Vagina (tissue), 2 donors: Measurements from ENCODE around the gene TMEM236.

Experiments used
- POLR2A ChIP-seq, 2 donors: fragments of 450-650 bp; IDR thresholded peaks; one replicate each; pipeline ENCODE4 v1.6.1; 2017; ENCODE audit warnings: antibody characterized with exemption in 2 of 2, mild to moderate bottlenecking in 2 of 2, moderate library complexity in 2 of 2
- POLR2AphosphoS5 ChIP-seq, 2 donors: sonication (generic); formaldehyde crosslinking; IDR thresholded peaks; one replicate each; pipeline ENCODE4 v1.9.0; 2017; ENCODE audit warnings: antibody characterized with exemption in 2 of 2, mild to moderate bottlenecking in 2 of 2, low read depth in 1 of 2; ENCODE audit not compliant: insufficient read depth in 1 of 2
- TF ChIP-seq, protein P1 (sequence below), 3 experiments: fragments of 450-650 bp in 2 of 3; fragments of 200-600 bp in 1 of 3; sonication (generic) in 1 of 3; IDR thresholded peaks; one replicate each; pipeline ENCODE4 v1.5.1; 2017 to 2019; ENCODE audit warnings: antibody characterized with exemption in 3 of 3, mild to moderate bottlenecking in 2 of 3, moderate library complexity in 2 of 3

DNA sequence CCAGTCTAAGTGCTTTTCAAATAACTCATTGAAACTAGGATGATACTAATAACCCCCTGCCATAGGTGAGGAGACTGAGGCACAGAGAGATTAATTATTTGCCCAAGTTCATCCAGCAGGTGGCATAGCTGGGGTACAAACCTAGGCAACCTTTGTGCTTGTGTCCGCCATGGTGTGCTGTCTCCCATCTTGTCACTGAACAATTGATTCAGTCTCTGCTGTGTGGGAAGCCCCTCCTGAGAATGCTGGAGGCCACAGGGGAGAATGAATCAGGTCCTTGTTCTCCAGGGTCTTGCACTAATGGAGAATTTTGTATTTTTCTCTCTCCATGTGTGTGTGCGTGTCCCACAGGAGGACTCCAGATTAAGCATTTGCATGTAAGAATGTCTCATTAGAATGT, 15.8 kb upstream of the TMEM236 start:
- TF ChIP-seq, protein P1, sequence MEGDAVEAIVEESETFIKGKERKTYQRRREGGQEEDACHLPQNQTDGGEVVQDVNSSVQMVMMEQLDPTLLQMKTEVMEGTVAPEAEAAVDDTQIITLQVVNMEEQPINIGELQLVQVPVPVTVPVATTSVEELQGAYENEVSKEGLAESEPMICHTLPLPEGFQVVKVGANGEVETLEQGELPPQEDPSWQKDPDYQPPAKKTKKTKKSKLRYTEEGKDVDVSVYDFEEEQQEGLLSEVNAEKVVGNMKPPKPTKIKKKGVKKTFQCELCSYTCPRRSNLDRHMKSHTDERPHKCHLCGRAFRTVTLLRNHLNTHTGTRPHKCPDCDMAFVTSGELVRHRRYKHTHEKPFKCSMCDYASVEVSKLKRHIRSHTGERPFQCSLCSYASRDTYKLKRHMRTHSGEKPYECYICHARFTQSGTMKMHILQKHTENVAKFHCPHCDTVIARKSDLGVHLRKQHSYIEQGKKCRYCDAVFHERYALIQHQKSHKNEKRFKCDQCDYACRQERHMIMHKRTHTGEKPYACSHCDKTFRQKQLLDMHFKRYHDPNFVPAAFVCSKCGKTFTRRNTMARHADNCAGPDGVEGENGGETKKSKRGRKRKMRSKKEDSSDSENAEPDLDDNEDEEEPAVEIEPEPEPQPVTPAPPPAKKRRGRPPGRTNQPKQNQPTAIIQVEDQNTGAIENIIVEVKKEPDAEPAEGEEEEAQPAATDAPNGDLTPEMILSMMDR (IDR thresholded peaks at IDR 0.05), result no peak
- TF ChIP-seq POLR2A (IDR thresholded peaks at IDR 0.05), result no peak
- no peak for TF ChIP-seq POLR2AphosphoS5 (IDR thresholded peaks at IDR 0.05; ENCODE audit: insufficient read depth in 1 of 2, low read depth in 1 of 2)
